Body of pancreas (tissue), 4 donors: Measurements from ENCODE around the gene CNTNAP1.

Experiments used
- CTCF ChIP-seq, 7 experiments: fragments of 450-650 bp in 4 of 7; fragments of 200-600 bp in 3 of 7; sonication (generic) in 3 of 7; IDR thresholded peaks; one replicate each; pipeline ENCODE4 v1.5.1; 2016 to 2019; ENCODE audit warnings: antibody characterized with exemption in 7 of 7
- POLR2A ChIP-seq, 3 donors: fragments of 450-650 bp; IDR thresholded peaks; one replicate each; pipeline ENCODE4 v1.6.1; 2016; ENCODE audit warnings: antibody characterized with exemption in 3 of 3, mild to moderate bottlenecking in 2 of 3

GRCh38 chr17:42677012-42677857 lies 5.1 kb upstream of the CNTNAP1 start:
- no peak for TF ChIP-seq CTCF (IDR thresholded peaks at IDR 0.05)
- TF ChIP-seq POLR2A (IDR thresholded peaks at IDR 0.05): no peak
